ENCODE measurements around the gene UNG.
A peak's percentile ranks its signal among the peaks of the same experiment; 100 is the strongest.

The UNG gene

GRCh38 chr12:109126784-109127183, 29.4 kb downstream of the UNG start:
- H3K79me2 ChIP-seq (ENCODE audit: low read length), result no peaks in the 10 kb centered on the region
- H3K4me1 ChIP-seq (ENCODE audit: low read length), result peaks cover 15% of the 10 kb centered on the region
- no peaks in the 10 kb centered on the region for H3F3A ChIP-seq (ENCODE audit: insufficient read depth, low read length)
- no peak for DNase-seq
- no peaks in the 10 kb centered on the region for H3K36me3 ChIP-seq (replicated peaks; ENCODE audit: insufficient read depth, low read length)
- no peak overlapping the region for H2AFZ ChIP-seq (ENCODE audit: low read length)
- H3K27ac ChIP-seq (ENCODE audit: low read length), result no peak overlapping the region
- TF ChIP-seq EZH2phosphoT487 (IDR thresholded peaks at IDR 0.05; ENCODE audit: low read length) (no peak), EZH2 (optimal IDR thresholded peaks at IDR 0.05; ENCODE audit: low read depth, low read length) (no peak)
- TF ChIP-seq, protein P1, sequence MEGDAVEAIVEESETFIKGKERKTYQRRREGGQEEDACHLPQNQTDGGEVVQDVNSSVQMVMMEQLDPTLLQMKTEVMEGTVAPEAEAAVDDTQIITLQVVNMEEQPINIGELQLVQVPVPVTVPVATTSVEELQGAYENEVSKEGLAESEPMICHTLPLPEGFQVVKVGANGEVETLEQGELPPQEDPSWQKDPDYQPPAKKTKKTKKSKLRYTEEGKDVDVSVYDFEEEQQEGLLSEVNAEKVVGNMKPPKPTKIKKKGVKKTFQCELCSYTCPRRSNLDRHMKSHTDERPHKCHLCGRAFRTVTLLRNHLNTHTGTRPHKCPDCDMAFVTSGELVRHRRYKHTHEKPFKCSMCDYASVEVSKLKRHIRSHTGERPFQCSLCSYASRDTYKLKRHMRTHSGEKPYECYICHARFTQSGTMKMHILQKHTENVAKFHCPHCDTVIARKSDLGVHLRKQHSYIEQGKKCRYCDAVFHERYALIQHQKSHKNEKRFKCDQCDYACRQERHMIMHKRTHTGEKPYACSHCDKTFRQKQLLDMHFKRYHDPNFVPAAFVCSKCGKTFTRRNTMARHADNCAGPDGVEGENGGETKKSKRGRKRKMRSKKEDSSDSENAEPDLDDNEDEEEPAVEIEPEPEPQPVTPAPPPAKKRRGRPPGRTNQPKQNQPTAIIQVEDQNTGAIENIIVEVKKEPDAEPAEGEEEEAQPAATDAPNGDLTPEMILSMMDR (IDR thresholded peaks at IDR 0.05; ENCODE audit: low read length), result no peak
- H3K9ac ChIP-seq (ENCODE audit: low read length), result no peak overlapping the region
- H3K9me3 ChIP-seq (replicated peaks; ENCODE audit: insufficient read depth, low read length), result no peaks in the 10 kb centered on the region
- H3K4me2 ChIP-seq (ENCODE audit: low read depth, low read length), result no peak overlapping the region
- H3K9me2 ChIP-seq (replicated peaks; ENCODE audit: insufficient read depth, low read length), result no peaks in the 10 kb centered on the region
- no peak overlapping the region for H3K4me3 ChIP-seq (ENCODE audit: low read length)
- H3K27me3 ChIP-seq (replicated peaks; ENCODE audit: insufficient read depth, low read length), result no peaks in the 10 kb centered on the region
- H4K20me1 ChIP-seq (ENCODE audit: insufficient read depth, low read length), result no peaks in the 10 kb centered on the region

GRCh38 chr12:109127533-109128242, 30.3 kb downstream of the UNG start:
- Histone ChIP-seq H3K27ac (ENCODE audit: low read length) (no peak overlapping the region), H3K9ac (ENCODE audit: low read length) (no peak overlapping the region), H3F3A (ENCODE audit: insufficient read depth, low read length) (no peaks in the 10 kb centered on the region), H3K4me1 (ENCODE audit: low read length) (peaks cover 15% of the 10 kb centered on the region), H3K4me2 (ENCODE audit: low read depth, low read length) (no peak overlapping the region), H4K20me1 (ENCODE audit: insufficient read depth, low read length) (no peaks in the 10 kb centered on the region), H3K27me3 (replicated peaks; ENCODE audit: insufficient read depth, low read length) (no peaks in the 10 kb centered on the region), H3K9me3 (replicated peaks; ENCODE audit: insufficient read depth, low read length) (no peaks in the 10 kb centered on the region), H3K79me2 (ENCODE audit: low read length) (peaks cover 4% of the 10 kb centered on the region; the same call in 1 of the 2 replicates), H3K36me3 (replicated peaks; ENCODE audit: insufficient read depth, low read length) (no peaks in the 10 kb centered on the region), H3K9me2 (replicated peaks; ENCODE audit: insufficient read depth, low read length) (no peaks in the 10 kb centered on the region), H3K4me3 (ENCODE audit: low read length) (no peak overlapping the region), H2AFZ (ENCODE audit: low read length) (no peak overlapping the region)
- TF ChIP-seq EZH2phosphoT487 (IDR thresholded peaks at IDR 0.05; ENCODE audit: low read length), result no peak
- DNase-seq, result no peak

DNA sequence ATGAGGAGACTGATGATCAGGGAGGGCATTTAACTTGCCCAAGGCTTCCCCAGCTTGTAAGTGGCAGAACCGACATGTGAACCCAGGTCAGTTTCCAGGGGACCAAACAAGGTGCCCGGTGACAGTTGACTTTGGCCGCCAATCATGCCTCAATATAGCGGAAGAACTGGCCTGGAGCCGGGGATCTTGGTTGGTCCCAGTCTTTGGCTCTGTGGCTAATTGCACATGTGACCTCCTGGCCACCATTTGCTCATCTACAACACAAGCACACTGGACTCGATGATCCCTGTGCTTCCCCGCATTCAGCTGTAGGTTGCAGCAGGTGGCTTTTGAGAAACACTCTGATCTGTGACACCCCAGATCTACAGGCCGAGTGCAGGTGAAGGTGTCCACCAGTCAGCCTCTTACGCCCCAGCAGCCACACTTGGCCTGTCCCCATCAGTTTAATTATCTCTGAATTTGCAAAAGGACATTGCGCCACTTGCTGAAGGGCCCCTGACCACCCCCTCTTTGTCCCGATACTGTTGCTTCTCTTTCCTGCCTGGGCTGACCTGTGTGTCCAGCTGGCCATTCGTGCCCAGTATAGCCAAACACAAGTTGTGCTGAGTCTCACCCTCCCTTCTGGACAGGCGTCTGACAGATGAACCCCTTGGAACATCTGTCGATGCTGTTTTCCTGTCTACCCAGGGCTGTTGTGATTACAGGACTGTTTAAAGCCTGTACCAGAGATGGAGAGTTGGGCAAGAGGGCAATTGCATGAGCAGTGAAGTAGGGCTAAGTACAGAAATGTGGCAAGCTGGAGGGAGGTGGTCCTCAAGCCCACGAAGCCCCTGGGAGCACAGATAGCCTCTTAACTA, 33.1 kb downstream of the UNG start:
- H3K9ac ChIP-seq (ENCODE audit: low read length), result peak overlapping the region; percentile 69; the same call in 1 of the 2 replicates
- no peaks in the 10 kb centered on the region for H3K27me3 ChIP-seq (replicated peaks; ENCODE audit: insufficient read depth, low read length)
- peak overlapping the region; percentile 62 for H3K4me2 ChIP-seq (ENCODE audit: low read depth, low read length)
- H3K4me3 ChIP-seq (ENCODE audit: low read length), result peak overlapping the region; percentile 63
- H3F3A ChIP-seq (ENCODE audit: insufficient read depth, low read length), result no peaks in the 10 kb centered on the region
- DNase-seq, result no peak
- H3K79me2 ChIP-seq (ENCODE audit: low read length), result peaks cover 9% of the 10 kb centered on the region; the same call in 1 of the 2 replicates
- H3K9me2 ChIP-seq (replicated peaks; ENCODE audit: insufficient read depth, low read length), result no peaks in the 10 kb centered on the region
- TF ChIP-seq, protein P1 (IDR thresholded peaks at IDR 0.05; ENCODE audit: low read length), result no peak
- TF ChIP-seq EZH2 (optimal IDR thresholded peaks at IDR 0.05; ENCODE audit: low read depth, low read length) (no peak), EZH2phosphoT487 (IDR thresholded peaks at IDR 0.05; ENCODE audit: low read length) (no peak)
- peak overlapping the region; percentile 69; the same call in 1 of the 2 replicates for H3K27ac ChIP-seq (ENCODE audit: low read length)
- H4K20me1 ChIP-seq (ENCODE audit: insufficient read depth, low read length), result no peaks in the 10 kb centered on the region
- peaks cover 7% of the 10 kb centered on the region for H3K4me1 ChIP-seq (ENCODE audit: low read length)
- no peaks in the 10 kb centered on the region for H3K36me3 ChIP-seq (replicated peaks; ENCODE audit: insufficient read depth, low read length)
- H2AFZ ChIP-seq (ENCODE audit: low read length), result no peak overlapping the region
- H3K9me3 ChIP-seq (replicated peaks; ENCODE audit: insufficient read depth, low read length), result no peaks in the 10 kb centered on the region
